WTC11 (cell line): Measurements from ENCODE around the gene CREB3. TPM values are rescaled to one million over a fixed set of nuclear protein-coding genes. Genes with fewer than 3 reads are reported as not detected.

Source experiments
- ATAC-seq: fragments of 200-7000 bp; cut with Tn5 transposase; 2 replicates; pipeline ENCODE4 v1.10.0; 2021; ENCODE audit warnings: mild to moderate bottlenecking, moderate library complexity
- CTCF ChIA-PET: fragments of 300-600 bp; sonication (Branson Sonifier 250); formaldehyde crosslinking; loops from one replicate; lab custom pipeline; 2021; ENCODE audit warnings: antibody characterized with exemption; lab: Charles Lee
- POLR2A ChIA-PET: fragments of 350-600 bp; sonication (Branson Sonifier 250); formaldehyde crosslinking; loops from one replicate; lab custom pipeline; 2021; ENCODE audit warnings: antibody characterized with exemption; lab: Charles Lee
- DNase-seq: peaks from one replicate; pipeline ENCODE4 v3.0.0; 2021; ENCODE audit warnings: low spot score
- H3K27ac Mint-ChIP-seq: 2 replicates; pipeline ENCODE4 v1.8.0; 2021; ENCODE audit warnings: mixed read lengths
- H3K27me3 Mint-ChIP-seq: 2 replicates; pipeline ENCODE4 v1.8.0; 2021; ENCODE audit warnings: low read depth, mild to moderate bottlenecking, moderate library complexity, mixed read lengths
- H3K36me3 Mint-ChIP-seq: 2 replicates; pipeline ENCODE4 v1.8.0; 2021; ENCODE audit warnings: mixed read lengths
- H3K4me1 Mint-ChIP-seq: 2 replicates; pipeline ENCODE4 v1.8.0; 2022; ENCODE audit warnings: mixed read lengths
- H3K4me3 Mint-ChIP-seq: 2 replicates; pipeline ENCODE4 v1.8.0; 2021; ENCODE audit warnings: mild to moderate bottlenecking, moderate library complexity, mixed read lengths
- H3K9me3 Mint-ChIP-seq: 2 replicates; pipeline ENCODE4 v1.8.0; 2021; ENCODE audit warnings: mixed read lengths
- AFF4 ChIP-seq: sonication (generic); formaldehyde crosslinking; IDR thresholded peaks from 2 replicates; pipeline ENCODE4 v1.8.1; 2023; ENCODE audit warnings: mild to moderate bottlenecking, missing genetic modification reagents, borderline replicate concordance
- ATF3 ChIP-seq: sonication (generic); formaldehyde crosslinking; conservative IDR thresholded peaks from 2 replicates; pipeline ENCODE4 v1.8.1; 2022; ENCODE audit warnings: mild to moderate bottlenecking, missing genetic modification reagents
- CREB1 ChIP-seq: sonication (generic); formaldehyde crosslinking; IDR thresholded peaks from 2 replicates; pipeline ENCODE4 v1.8.0; 2023; ENCODE audit warnings: mild to moderate bottlenecking, missing genetic modification reagents
- CREM ChIP-seq: sonication (generic); formaldehyde crosslinking; IDR thresholded peaks from 2 replicates; pipeline ENCODE4 v1.8.1; 2022; ENCODE audit warnings: mild to moderate bottlenecking, missing genetic modification reagents, moderate library complexity
- ESRRA ChIP-seq: sonication (generic); formaldehyde crosslinking; IDR thresholded peaks from 2 replicates; pipeline ENCODE4 v1.8.1; 2022; ENCODE audit warnings: mild to moderate bottlenecking, missing genetic modification reagents, borderline replicate concordance
- ETV6 ChIP-seq: sonication (generic); formaldehyde crosslinking; IDR thresholded peaks from 2 replicates; pipeline ENCODE4 v1.8.1; 2022; ENCODE audit warnings: mild to moderate bottlenecking, missing genetic modification reagents
- FOXJ3 ChIP-seq: sonication (generic); formaldehyde crosslinking; IDR thresholded peaks from 2 replicates; pipeline ENCODE4 v1.9.0; 2021; ENCODE audit warnings: missing genetic modification reagents, mild to moderate bottlenecking, borderline replicate concordance
- IRF2 ChIP-seq: sonication (generic); formaldehyde crosslinking; IDR thresholded peaks from 2 replicates; pipeline ENCODE4 v1.8.0; 2022; ENCODE audit warnings: low read depth, missing genetic modification reagents, borderline replicate concordance
- NR2C2 ChIP-seq: sonication (generic); formaldehyde crosslinking; IDR thresholded peaks from 2 replicates; pipeline ENCODE4 v1.8.0; 2022; ENCODE audit warnings: mild to moderate bottlenecking, missing genetic modification reagents
- PRRX2 ChIP-seq: fragments of 250-450 bp; sonication (Bioruptor Pico); IDR thresholded peaks from 2 replicates; pipeline ENCODE4 v1.8.0; 2021; ENCODE audit warnings: mild to moderate bottlenecking
- RELA ChIP-seq: sonication (generic); formaldehyde crosslinking; IDR thresholded peaks from 2 replicates; pipeline ENCODE4 v1.8.1; 2022; ENCODE audit warnings: missing genetic modification reagents, mild to moderate bottlenecking, borderline replicate concordance
- SOX15 ChIP-seq: fragments of 250-450 bp; sonication (Bioruptor Pico); IDR thresholded peaks from 2 replicates; pipeline ENCODE4 v1.9.0; 2021; ENCODE audit warnings: mild to moderate bottlenecking
- TEAD1 ChIP-seq: sonication (generic); formaldehyde crosslinking; IDR thresholded peaks from 2 replicates; pipeline ENCODE4 v1.8.0; 2022; ENCODE audit warnings: mild to moderate bottlenecking, missing genetic modification reagents
- USF2 ChIP-seq: sonication (generic); formaldehyde crosslinking; IDR thresholded peaks from 2 replicates; pipeline ENCODE4 v1.8.1; 2023; ENCODE audit warnings: mild to moderate bottlenecking, missing genetic modification reagents, moderate library complexity
- ZBTB43 ChIP-seq: sonication (generic); formaldehyde crosslinking; IDR thresholded peaks from 2 replicates; pipeline ENCODE4 v1.8.1; 2023; ENCODE audit warnings: mild to moderate bottlenecking, missing genetic modification reagents
- ZNF138 ChIP-seq: sonication (generic); formaldehyde crosslinking; conservative IDR thresholded peaks from 2 replicates; pipeline ENCODE4 v1.8.1; 2022; ENCODE audit warnings: mild to moderate bottlenecking, moderate library complexity, missing genetic modification reagents
- ZNF263 ChIP-seq: sonication (generic); formaldehyde crosslinking; IDR thresholded peaks from 2 replicates; pipeline ENCODE4 v1.8.1; 2022; ENCODE audit warnings: low read depth, mild to moderate bottlenecking, moderate library complexity, missing genetic modification reagents
- ZNF425 ChIP-seq: fragments of 250-450 bp; sonication (Bioruptor Pico); conservative IDR thresholded peaks from 2 replicates; pipeline ENCODE4 v1.9.0; 2021; ENCODE audit warnings: mild to moderate bottlenecking
- total RNA-seq: library from RNA; stranded (reverse); gene quantifications from 3 replicates; pipeline ENCODE4 v1.2.3, GENCODE V29; 2021

CREB3 gene
- total RNA-seq, 1 experiment from 2014 or later, result 21.4 TPM

- H3K27me3 Mint-ChIP-seq, result no peaks in the 10 kb centered on the region
Observed at GRCh38 chr9:35729101-35729500, 3.4 kb upstream of the CREB3 start.

More at GRCh38 chr9:35729101-35729500, 3.4 kb upstream of the CREB3 start:
- DNase-seq (no peak), ATAC-seq (no peak)
- H3K9me3 Mint-ChIP-seq, result no peaks in the 10 kb centered on the region
- peaks cover 14% of the 10 kb centered on the region for H3K36me3 Mint-ChIP-seq
- no peak overlapping the region for H3K27ac Mint-ChIP-seq
- no peak overlapping the region for H3K4me3 Mint-ChIP-seq
- peaks cover 14% of the 10 kb centered on the region for H3K4me1 Mint-ChIP-seq
- CTCF ChIA-PET, result interaction anchor here (0.6 to 8.3 kb wide), 13 partner anchors 9 to 216 kb away, joined by 3 to 103 read pairs (median 11); partner anchors contain the start of genes GBA2, HINT2, RGP1 and TPM2
- TF ChIP-seq ZNF425 (CRISPR knock-in tag) (no peak), FOXJ3 (CRISPR knock-in tag) (no peak), ATF3 (CRISPR knock-in tag) (no peak), ZNF263 (CRISPR knock-in tag) (no peak), ESRRA (CRISPR knock-in tag) (no peak), AFF4 (CRISPR knock-in tag) (no peak), SOX15 (CRISPR knock-in tag) (no peak), ETV6 (CRISPR knock-in tag) (no peak), CREB1 (CRISPR knock-in tag) (no peak), USF2 (CRISPR knock-in tag) (no peak), IRF2 (no peak), CREM (CRISPR knock-in tag) (no peak), NR2C2 (CRISPR knock-in tag) (no peak), ZBTB43 (CRISPR knock-in tag) (no peak), ZNF138 (CRISPR knock-in tag) (no peak), TEAD1 (CRISPR knock-in tag) (no peak), RELA (CRISPR knock-in tag) (no peak), PRRX2 (no peak)
- TF ChIP-seq, all 79 proteins: peak for 0
- POLR2A ChIA-PET, result interaction anchor here (2.6 kb wide), 1 partner anchor 39 kb away, joined by 14 read pairs; the partner anchor contains the start of gene TPM2
